Measurements from ENCODE around the gene DSCAM. TPM values are rescaled to one million over a fixed set of nuclear protein-coding genes. Genes with fewer than 3 reads are reported as not detected.

Gene DSCAM
- polyA plus RNA-seq, 1 experiment: not detected

DNA sequence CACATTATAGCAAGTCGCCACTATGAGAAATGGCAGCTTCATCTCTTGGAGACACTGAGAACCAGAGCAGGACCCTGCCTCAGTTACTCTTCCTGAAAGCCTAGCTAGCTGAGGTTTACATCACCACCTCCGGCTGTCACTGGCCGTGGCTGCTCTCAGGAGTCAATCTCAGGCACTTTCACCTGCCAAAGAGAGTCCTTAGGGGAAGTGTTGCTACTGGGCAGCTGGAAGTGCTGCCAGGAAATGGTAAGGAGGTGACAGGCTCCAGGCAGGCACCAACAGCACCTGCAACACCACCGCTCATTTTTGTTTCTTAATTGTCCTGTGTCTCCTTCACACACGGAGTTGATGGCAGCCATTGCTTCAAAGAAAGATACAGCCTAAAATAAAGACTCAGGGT is 92.5 kb downstream of the DSCAM start:
- CTCF ChIA-PET: no interaction called here

DNA sequence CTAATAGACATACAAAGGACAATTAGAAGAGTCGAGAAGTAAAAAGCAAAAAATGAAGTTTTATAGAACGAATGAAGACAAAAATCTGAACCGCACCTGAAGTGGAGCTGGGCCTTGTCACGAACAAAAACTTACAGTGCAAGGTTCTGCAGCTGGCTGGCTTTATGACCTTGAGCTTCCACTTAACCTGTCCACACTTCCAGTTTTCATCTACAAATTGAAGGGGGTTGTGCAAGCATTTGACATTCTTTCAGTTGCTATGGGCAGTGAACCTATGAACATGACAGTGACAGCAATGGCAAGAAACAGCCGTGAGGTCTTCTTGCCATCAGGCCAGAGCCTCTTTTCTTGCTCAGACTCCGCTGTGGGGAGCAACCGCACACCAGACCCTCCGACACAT is 93.2 kb downstream of the DSCAM start:
- Histone ChIP-seq H3K9me3 (ENCODE audit: control insufficient read depth, insufficient read depth, low read length) (peaks cover 19% of the 10 kb centered on the region), H3K27ac (ENCODE audit: low read depth, low read length) (no peak overlapping the region), H3K4me3 (ENCODE audit: low read depth, low read length) (no peak overlapping the region), H3K27me3 (ENCODE audit: control insufficient read depth, insufficient read depth, low read length) (no peaks in the 10 kb centered on the region)
- POLR2A ChIA-PET: no interaction called here
- TF ChIP-seq, protein P1, sequence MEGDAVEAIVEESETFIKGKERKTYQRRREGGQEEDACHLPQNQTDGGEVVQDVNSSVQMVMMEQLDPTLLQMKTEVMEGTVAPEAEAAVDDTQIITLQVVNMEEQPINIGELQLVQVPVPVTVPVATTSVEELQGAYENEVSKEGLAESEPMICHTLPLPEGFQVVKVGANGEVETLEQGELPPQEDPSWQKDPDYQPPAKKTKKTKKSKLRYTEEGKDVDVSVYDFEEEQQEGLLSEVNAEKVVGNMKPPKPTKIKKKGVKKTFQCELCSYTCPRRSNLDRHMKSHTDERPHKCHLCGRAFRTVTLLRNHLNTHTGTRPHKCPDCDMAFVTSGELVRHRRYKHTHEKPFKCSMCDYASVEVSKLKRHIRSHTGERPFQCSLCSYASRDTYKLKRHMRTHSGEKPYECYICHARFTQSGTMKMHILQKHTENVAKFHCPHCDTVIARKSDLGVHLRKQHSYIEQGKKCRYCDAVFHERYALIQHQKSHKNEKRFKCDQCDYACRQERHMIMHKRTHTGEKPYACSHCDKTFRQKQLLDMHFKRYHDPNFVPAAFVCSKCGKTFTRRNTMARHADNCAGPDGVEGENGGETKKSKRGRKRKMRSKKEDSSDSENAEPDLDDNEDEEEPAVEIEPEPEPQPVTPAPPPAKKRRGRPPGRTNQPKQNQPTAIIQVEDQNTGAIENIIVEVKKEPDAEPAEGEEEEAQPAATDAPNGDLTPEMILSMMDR (IDR thresholded peaks at IDR 0.05; ENCODE audit: low read depth, low read length): no peak
- DNase-seq (ENCODE audit: low read depth, low spot score): no peak
- CTCF ChIA-PET: no interaction called here

More for the DNA sequence above, 92.5 kb downstream of the DSCAM start:
- Histone ChIP-seq H3K27me3 (ENCODE audit: control insufficient read depth, insufficient read depth, low read length) (no peaks in the 10 kb centered on the region), H3K9me3 (ENCODE audit: control insufficient read depth, insufficient read depth, low read length) (peaks cover 26% of the 10 kb centered on the region), H3K27ac (ENCODE audit: low read depth, low read length) (no peak overlapping the region), H3K4me3 (ENCODE audit: low read depth, low read length) (no peak overlapping the region)
- no peak for DNase-seq (ENCODE audit: low read depth, low spot score)
- POLR2A ChIA-PET: no interaction called here
- TF ChIP-seq, protein P1 (IDR thresholded peaks at IDR 0.05; ENCODE audit: low read depth, low read length): no peak

DNA sequence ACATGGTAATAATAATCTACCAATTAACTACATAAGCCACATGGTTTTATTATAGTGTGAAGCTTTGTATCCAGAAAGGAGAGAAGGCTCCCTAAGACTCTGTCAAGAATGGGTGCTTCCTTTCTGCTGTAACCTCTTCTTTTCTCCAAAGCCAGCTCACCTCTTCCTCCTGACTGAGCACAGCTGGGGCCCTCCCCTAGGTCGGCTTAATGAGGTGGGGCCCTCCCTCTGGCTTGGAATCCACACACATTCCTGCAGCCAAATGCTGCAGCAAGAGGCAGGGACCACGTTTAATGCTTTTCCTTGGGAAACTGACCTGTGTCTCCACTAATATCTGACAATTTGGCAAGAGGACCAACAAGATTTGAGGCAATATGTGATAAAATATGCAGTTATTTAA is 94.8 kb downstream of the DSCAM start:
- H3K4me3 ChIP-seq (ENCODE audit: low read depth, low read length): no peak overlapping the region
- TF ChIP-seq, protein P1 (IDR thresholded peaks at IDR 0.05; ENCODE audit: low read depth, low read length): no peak
- CTCF ChIA-PET: no interaction called here
- POLR2A ChIA-PET: no interaction called here
- no peak overlapping the region for H3K27ac ChIP-seq (ENCODE audit: low read depth, low read length)
- no peaks in the 10 kb centered on the region for H3K27me3 ChIP-seq (ENCODE audit: control insufficient read depth, insufficient read depth, low read length)
- H3K9me3 ChIP-seq (ENCODE audit: control insufficient read depth, insufficient read depth, low read length): peaks cover 14% of the 10 kb centered on the region
- DNase-seq (ENCODE audit: low read depth, low spot score): no peak

DNA sequence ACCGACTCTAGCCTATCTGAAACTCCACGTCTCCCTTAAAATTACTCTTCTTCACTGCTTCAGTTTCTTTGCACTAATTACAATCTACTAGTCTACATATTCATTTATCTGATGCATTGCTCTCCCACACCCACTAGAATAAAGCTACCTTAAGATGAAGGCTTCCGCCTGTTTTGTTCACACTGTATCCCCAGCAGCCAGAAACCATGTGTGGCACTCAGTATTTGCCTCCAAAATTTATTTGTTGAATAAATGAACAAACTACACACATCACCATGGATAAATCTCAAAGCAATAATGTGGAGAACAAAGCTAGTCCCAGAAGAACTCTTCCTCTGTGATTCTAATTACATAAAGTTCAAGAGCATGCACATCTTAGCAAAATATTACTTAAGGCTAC is 95.7 kb downstream of the DSCAM start:
- no peaks in the 10 kb centered on the region for H3K27me3 ChIP-seq (ENCODE audit: control insufficient read depth, insufficient read depth, low read length)
- TF ChIP-seq, protein P1 (IDR thresholded peaks at IDR 0.05; ENCODE audit: low read depth, low read length): no peak
- no peak for DNase-seq (ENCODE audit: low read depth, low spot score)
- peaks cover 13% of the 10 kb centered on the region for H3K9me3 ChIP-seq (ENCODE audit: control insufficient read depth, insufficient read depth, low read length)
- POLR2A ChIA-PET: no interaction called here
- no peak overlapping the region for H3K27ac ChIP-seq (ENCODE audit: low read depth, low read length)
- no peak overlapping the region for H3K4me3 ChIP-seq (ENCODE audit: low read depth, low read length)
- CTCF ChIA-PET: no interaction called here

DNA sequence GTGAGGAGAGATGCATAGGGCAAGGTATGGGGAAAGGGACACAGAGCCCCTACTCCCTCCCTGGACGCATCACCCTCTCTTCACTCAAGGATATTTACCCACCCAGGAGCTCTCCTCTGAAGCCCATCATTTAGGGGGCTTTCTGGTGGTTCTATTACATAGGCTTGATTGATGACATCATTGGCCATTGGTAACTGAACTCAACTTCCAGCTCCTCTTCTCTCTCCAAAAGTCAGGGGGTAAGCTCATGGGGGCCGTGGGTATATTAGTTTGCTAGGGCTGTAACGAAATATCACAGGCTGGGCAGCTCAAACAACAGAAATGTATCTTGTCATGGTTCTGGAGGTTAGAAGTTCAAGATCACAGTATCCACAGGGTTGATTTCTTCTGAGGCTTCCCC is 110.8 kb downstream of the DSCAM start:
- Histone ChIP-seq H3K4me3 (ENCODE audit: low read depth, low read length) (no peak overlapping the region), H3K27ac (ENCODE audit: low read depth, low read length) (no peak overlapping the region), H3K27me3 (ENCODE audit: control insufficient read depth, insufficient read depth, low read length) (no peaks in the 10 kb centered on the region), H3K9me3 (ENCODE audit: control insufficient read depth, insufficient read depth, low read length) (peaks cover 21% of the 10 kb centered on the region)
- POLR2A ChIA-PET: no interaction called here
- no peak for DNase-seq (ENCODE audit: low read depth, low spot score)
- CTCF ChIA-PET: no interaction called here
- TF ChIP-seq, protein P1 (IDR thresholded peaks at IDR 0.05; ENCODE audit: low read depth, low read length): no peak
